NCI-H1436 (cell line): Measurements from ENCODE around the gene MRPS34.

Experiments
- DNase-seq: peaks from one replicate; lab custom pipeline; 2025; lab: John Stamatoyannopoulos, UW

The MRPS34 gene

GRCh38 chr16:1781254-1781653, 8.3 kb upstream of the MRPS34 start:
- DNase-seq: no peak

GRCh38 chr16:1780677-1781072, 7.7 kb upstream of the MRPS34 start:
- DNase-seq: no peak

- DNase-seq: no peak
These were observed 7.1 kb upstream of the MRPS34 start for GRCh38 chr16:1779741-1780676.

GRCh38 chr16:1779234-1779701, 6.3 kb upstream of the MRPS34 start:
- no peak for DNase-seq

- no peak for DNase-seq
These were observed 5.6 kb upstream of the MRPS34 start for GRCh38 chr16:1778200-1779179.

GRCh38 chr16:1777375-1778199, 4.7 kb upstream of the MRPS34 start:
- DNase-seq: no peak

- no peak for DNase-seq
These were observed 4.0 kb upstream of the MRPS34 start for GRCh38 chr16:1776991-1777374.

GRCh38 chr16:1776672-1776955, 3.7 kb upstream of the MRPS34 start:
- DNase-seq: no peak

GRCh38 chr16:1775846-1776671, 3.1 kb upstream of the MRPS34 start:
- no peak for DNase-seq

GRCh38 chr16:1775006-1775845, 2.3 kb upstream of the MRPS34 start:
- DNase-seq: no peak

- DNase-seq: no peak
These were observed 1.5 kb upstream of the MRPS34 start for GRCh38 chr16:1774448-1774780.

GRCh38 chr16:1773703-1774447, 941 bp upstream of the MRPS34 start:
- no peak for DNase-seq

- DNase-seq: no peak
These were observed 499 bp downstream of the MRPS34 start, which contains the start of gene EME2 for GRCh38 chr16:1772362-1772907. TSS of gene EME2 (plus strand) at chr16:1772810. CDS start at chr16:1773228, 418 bp downstream.

- DNase-seq: no peak
These were observed 1.0 kb downstream of the MRPS34 start for GRCh38 chr16:1771864-1772361.

- DNase-seq: no peak
These were observed 1.6 kb downstream of the MRPS34 start, which contains the start of gene NME3 for GRCh38 chr16:1771188-1771863. TSS of gene NME3 (minus strand) at chr16:1771543. CDS start at chr16:1771534, 9 bp downstream.

GRCh38 chr16:1770328-1771187, 2.4 kb downstream of the MRPS34 start:
- no peak for DNase-seq
